NCI-H146 (cell line): ENCODE results near the gene MYBPC1.
"Not testable (repeated sequence)": the region's sequence is repeated elsewhere in the genome, so short reads cannot be mapped to it uniquely, and the experiment has no call there.

Experiments used
- DNase-seq: peaks from one replicate; lab custom pipeline; 2025; lab: John Stamatoyannopoulos, UW

MYBPC1 gene, protein sequence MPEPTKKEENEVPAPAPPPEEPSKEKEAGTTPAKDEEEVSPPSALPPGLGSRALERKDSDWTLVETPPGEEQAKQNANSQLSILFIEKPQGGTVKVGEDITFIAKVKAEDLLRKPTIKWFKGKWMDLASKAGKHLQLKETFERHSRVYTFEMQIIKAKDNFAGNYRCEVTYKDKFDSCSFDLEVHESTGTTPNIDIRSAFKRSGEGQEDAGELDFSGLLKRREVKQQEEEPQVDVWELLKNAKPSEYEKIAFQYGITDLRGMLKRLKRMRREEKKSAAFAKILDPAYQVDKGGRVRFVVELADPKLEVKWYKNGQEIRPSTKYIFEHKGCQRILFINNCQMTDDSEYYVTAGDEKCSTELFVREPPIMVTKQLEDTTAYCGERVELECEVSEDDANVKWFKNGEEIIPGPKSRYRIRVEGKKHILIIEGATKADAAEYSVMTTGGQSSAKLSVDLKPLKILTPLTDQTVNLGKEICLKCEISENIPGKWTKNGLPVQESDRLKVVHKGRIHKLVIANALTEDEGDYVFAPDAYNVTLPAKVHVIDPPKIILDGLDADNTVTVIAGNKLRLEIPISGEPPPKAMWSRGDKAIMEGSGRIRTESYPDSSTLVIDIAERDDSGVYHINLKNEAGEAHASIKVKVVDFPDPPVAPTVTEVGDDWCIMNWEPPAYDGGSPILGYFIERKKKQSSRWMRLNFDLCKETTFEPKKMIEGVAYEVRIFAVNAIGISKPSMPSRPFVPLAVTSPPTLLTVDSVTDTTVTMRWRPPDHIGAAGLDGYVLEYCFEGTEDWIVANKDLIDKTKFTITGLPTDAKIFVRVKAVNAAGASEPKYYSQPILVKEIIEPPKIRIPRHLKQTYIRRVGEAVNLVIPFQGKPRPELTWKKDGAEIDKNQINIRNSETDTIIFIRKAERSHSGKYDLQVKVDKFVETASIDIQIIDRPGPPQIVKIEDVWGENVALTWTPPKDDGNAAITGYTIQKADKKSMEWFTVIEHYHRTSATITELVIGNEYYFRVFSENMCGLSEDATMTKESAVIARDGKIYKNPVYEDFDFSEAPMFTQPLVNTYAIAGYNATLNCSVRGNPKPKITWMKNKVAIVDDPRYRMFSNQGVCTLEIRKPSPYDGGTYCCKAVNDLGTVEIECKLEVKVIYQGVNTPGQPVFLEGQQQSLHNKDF

DNA sequence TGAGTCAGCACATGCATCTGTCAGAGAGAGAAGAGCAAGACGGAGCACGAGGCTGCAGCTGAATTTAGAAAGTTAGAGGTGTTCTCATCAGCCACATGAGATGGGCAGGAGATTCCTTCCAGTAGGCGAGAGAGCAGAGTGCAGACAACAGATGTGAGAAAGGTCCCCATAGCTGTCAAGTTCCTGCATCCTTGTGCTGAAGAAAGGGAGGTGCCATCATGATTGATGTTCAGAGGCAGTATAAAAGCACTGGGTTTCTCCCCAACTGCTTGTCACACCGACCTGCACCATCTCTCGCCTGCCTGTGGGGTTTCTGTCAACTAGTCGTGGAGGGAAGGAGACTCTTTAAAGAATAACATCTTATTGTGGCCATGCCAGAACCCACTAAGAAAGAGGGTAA is at the start of gene MYBPC1:
Gene MYBPC1, plus strand, starts transcription at position 272 of the 400 bp plus-strand sequence. Its CDS starts 100 bp downstream, at position 372.
- no peak for DNase-seq

DNA sequence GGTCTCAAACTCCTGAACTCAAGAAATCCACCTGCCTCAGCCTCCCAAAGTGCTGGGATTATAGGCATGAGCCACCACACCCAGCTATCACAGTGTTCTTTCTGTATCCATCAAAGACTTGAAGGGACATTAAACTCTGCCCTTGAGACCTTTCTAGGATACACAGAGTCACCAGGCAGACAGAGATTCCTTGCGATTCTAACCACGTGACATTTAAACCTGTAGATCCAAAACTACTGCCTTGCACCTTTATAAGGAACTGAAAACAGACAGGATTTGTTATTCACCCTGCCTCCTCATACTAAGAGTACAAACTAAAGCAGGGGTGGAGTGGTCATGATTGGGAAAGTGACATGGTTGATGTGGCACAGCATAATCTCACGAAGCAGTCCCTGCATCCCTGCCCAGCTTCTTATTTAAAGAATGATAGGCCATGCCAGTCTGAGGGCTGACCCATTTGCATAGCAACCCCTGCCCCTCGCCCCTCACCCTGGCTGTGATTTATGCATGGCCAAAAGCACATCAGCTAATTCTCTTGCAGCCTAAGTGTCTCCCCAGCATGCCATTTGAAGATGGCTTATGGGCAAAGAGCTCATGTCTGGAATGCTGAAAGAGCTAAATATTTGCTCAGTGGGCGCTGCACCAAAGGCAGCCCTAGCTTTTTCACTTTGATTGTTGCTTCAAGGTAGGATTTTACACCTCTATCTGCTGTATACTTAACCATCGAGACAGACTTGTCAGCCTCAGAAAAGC is 43.2 kb upstream of the MYBPC1 start:
- no peak for DNase-seq

DNA sequence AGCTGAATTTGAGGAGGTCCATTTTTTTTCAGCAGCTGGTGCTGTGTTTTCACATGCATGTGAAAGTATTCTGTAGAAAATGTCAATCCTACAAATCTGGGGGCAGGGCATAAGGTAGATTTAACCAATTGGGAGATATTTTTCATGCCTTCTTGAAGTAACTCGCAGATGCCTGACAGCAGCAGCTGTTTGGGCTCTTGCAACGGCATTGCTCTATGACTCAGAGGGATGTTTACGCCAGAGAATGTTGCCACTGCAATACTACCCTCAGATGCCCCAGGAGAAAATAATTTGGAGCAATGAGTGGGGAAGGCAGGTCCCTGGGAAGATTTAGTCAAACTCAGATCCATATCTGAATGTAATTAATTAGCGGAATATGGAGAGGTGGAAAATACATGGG is 42.5 kb upstream of the MYBPC1 start:
- no peak for DNase-seq

- DNase-seq = no peak
Observed at GRCh38 chr12:101557094-101557493, 37.7 kb upstream of the MYBPC1 start.

DNA sequence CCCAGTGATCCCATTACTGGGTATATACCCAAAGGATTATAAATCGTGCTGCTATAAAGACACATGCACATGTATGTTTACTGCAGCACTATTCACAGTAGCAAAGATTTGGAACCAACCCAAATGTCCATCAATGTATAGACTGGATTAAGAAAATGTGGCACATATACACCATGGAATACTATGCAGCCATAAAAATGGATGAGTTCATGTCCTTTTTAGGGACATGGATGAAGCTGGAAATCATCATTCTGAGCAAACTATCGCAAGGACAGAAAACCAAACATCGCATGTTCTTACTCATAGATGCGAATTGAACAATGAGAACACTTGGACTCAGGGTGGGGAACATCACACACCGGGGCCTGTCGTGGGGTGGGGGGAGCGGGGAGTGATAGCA is 36.0 kb upstream of the MYBPC1 start:
- not testable (repeated sequence) for DNase-seq

DNA sequence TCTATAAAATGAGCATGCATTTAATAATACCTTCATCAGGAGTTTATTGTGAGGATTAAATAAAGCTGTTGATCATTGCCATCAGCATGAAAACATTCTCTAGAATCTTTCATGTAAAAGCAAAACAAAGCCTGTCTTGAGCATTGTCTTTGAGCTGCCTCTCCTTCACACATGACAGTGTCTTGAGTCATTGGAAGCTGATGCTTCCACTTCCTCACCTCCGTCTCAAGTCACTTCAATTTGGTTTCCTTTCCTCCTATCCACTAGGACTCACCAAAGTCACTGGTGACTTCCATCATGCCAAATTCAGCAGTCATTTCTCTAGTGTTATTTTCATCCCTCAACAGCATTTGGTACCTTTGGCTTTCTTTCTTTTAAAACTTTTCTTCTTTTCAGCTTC is 31.6 kb upstream of the MYBPC1 start:
- DNase-seq = no peak

DNA sequence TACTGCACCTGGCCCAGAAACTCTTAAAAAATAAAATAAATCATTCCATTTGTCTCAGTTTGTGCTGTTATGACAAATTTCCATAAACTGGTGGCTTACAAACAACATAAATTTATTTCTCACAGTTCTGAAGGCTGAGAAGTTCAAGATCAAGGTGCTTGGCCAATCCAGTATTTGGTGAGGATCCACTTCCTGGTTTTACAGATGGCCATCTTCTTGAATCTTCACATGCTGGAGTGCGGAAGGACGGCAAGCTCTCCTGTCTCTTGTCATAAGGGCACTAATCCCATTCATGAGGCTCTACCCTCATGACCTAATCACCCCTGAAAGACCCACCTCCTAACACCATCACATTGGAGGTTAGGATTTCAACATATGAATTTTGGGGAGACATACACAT is 29.9 kb upstream of the MYBPC1 start:
- DNase-seq = no peak

- no peak for DNase-seq
Observed at GRCh38 chr12:101566318-101566717, 28.5 kb upstream of the MYBPC1 start.

- no peak for DNase-seq
Observed at GRCh38 chr12:101567918-101568317, 26.9 kb upstream of the MYBPC1 start.

DNA sequence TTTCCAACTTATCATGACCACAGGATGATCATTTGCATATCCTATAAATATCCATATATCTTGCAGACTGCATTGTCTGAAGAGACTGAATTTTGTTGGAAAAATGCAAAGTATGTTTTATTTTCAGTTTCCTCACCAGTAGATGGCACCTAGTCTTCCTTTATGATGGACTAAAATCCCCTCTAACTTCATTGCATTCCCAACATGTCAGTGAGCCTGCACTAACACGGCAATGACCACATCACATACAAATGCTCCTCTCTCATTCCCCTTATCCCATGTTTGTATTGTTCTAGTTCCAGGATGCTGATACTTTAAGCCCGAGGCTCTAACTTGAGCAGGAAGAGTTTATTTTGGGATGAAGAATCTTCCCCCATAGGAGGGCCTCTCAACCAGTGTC is 24.7 kb upstream of the MYBPC1 start:
- DNase-seq = no peak

DNA sequence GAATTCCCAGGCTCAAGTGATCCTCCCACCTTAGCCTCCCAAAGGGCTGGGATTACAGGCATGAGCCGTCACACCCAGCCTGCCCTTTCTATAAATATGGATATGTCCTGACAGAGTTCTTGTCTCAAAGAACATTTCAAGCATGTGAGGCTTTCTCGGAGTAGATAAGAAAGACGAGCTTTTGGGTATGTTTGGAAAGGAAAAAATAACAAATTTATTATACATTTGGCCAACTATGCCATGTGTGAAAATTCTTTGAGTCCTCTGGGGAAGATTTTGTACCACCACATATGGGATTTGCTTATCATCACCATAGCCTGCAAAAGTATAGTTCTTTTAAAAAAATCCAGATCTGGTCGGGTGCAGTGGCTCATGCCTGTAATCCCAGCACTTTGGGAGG is 23.7 kb upstream of the MYBPC1 start:
- DNase-seq = no peak

DNA sequence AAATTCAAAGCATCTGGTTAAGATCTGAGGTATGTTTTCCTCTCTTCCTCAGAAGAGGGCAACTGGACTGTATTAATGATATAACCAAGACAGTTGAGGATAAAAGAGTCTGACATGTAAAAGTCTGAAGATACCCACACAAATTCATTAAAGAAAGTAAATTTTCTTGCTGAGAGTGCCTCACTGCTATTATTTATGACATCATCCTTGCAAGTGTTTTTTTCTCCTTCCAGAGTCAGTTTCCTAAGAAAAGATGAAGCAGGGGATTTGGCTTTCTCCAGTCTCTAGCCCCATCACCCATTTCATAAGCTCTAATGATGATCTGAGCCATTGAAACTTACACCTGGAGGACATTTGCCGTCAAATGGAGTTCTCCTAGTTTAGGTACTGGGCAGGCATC is 21.0 kb upstream of the MYBPC1 start:
- DNase-seq = no peak

- DNase-seq = no peak
Observed at GRCh38 chr12:101578417-101578816, 16.4 kb upstream of the MYBPC1 start.

GRCh38 chr12:101581190-101581589 is 13.6 kb upstream of the MYBPC1 start:
- DNase-seq = no peak

- no peak for DNase-seq
Observed at GRCh38 chr12:101582937-101583336, 11.8 kb upstream of the MYBPC1 start.

GRCh38 chr12:101590383-101590782 is 4.4 kb upstream of the MYBPC1 start:
- DNase-seq = no peak

- no peak for DNase-seq
Observed at GRCh38 chr12:101591781-101592180, 3.0 kb upstream of the MYBPC1 start.

DNA sequence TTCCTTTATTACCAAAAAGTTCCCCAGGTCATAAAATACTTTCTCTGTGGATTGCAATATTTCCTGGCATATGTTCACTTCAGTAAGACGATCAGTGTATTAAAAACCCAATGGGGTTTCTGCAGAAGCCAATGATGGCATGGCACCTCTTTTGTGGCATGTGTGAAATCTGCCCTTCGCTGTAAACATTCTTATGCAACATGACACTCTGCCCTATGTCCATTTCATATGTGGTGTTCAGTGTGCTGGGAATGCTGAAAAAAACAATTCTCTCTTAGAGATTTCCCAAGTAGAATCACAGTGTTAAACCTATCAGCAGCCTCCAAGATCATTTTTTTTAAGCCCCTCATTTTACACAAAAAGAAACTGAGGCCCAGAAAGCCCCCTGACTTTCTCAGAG is 2.3 kb upstream of the MYBPC1 start:
- no peak for DNase-seq

- no peak for DNase-seq
Observed at GRCh38 chr12:101592921-101593320, 1.9 kb upstream of the MYBPC1 start.

GRCh38 chr12:101596172-101596571 is 1.4 kb downstream of the MYBPC1 start:
- no peak for DNase-seq

GRCh38 chr12:101597164-101597563 is 2.4 kb downstream of the MYBPC1 start:
- no peak for DNase-seq

GRCh38 chr12:101598483-101598882 is 3.7 kb downstream of the MYBPC1 start:
- DNase-seq = no peak
